Nephron progenitor cell (in vitro differentiated cells): Measurements from ENCODE around the gene PRR23E.

Experiments used
- DNase-seq: peaks from one replicate; pipeline ENCODE4 v3.0.0; 2021
- H3K27ac Mint-ChIP-seq: 2 replicates; pipeline ENCODE4 v1.8.0; 2021; ENCODE audit warnings: mild to moderate bottlenecking, moderate library complexity, mixed read lengths
- H3K27me3 Mint-ChIP-seq: 2 replicates; pipeline ENCODE4 v1.8.0; 2021; ENCODE audit warnings: mild to moderate bottlenecking, low read depth, mixed read lengths; ENCODE audit not compliant: poor library complexity
- H3K36me3 Mint-ChIP-seq: 2 replicates; pipeline ENCODE4 v1.8.0; 2021; ENCODE audit warnings: low read depth, mixed read lengths
- H3K4me1 Mint-ChIP-seq: 2 replicates; pipeline ENCODE4 v1.8.0; 2021; ENCODE audit warnings: mixed read lengths
- H3K4me3 Mint-ChIP-seq: 2 replicates; pipeline ENCODE4 v1.8.0; 2021; ENCODE audit warnings: mild to moderate bottlenecking, moderate library complexity, mixed read lengths
- H3K9me3 Mint-ChIP-seq: 2 replicates; pipeline ENCODE4 v1.8.0; 2021; ENCODE audit warnings: mild to moderate bottlenecking, moderate library complexity, mixed read lengths
- CTCF ChIP-seq: fragments of 200-600 bp; sonication (generic); IDR thresholded peaks from 2 replicates; pipeline ENCODE4 v1.5.0; 2021; ENCODE audit warnings: antibody characterized with exemption

The PRR23E gene

GRCh38 chr3:127193341-127193740, 410 bp downstream of the PRR23E start:
- Mint-ChIP-seq H3K36me3 (no peaks in the 10 kb centered on the region), H3K4me3 (no peak overlapping the region), H3K27ac (peak overlapping the region; percentile 39), H3K4me1 (no peaks in the 10 kb centered on the region), H3K9me3 (peaks cover 16% of the 10 kb centered on the region), H3K27me3 (peaks cover 18% of the 10 kb centered on the region)
- DNase-seq: no peak
- no peak for TF ChIP-seq CTCF

GRCh38 chr3:127193775-127194174, 844 bp downstream of the PRR23E start:
- Mint-ChIP-seq H3K9me3 (peaks cover 16% of the 10 kb centered on the region), H3K4me3 (no peak overlapping the region), H3K36me3 (no peaks in the 10 kb centered on the region), H3K27ac (no peak overlapping the region), H3K27me3 (peaks cover 18% of the 10 kb centered on the region), H3K4me1 (no peaks in the 10 kb centered on the region)
- no peak for TF ChIP-seq CTCF
- no peak for DNase-seq

GRCh38 chr3:127194601-127195187, 1.8 kb downstream of the PRR23E start:
- Mint-ChIP-seq H3K4me1 (no peaks in the 10 kb centered on the region), H3K9me3 (peaks cover 16% of the 10 kb centered on the region), H3K36me3 (no peaks in the 10 kb centered on the region), H3K4me3 (no peak overlapping the region), H3K27me3 (peaks cover 19% of the 10 kb centered on the region), H3K27ac (no peak overlapping the region)
- no peak for DNase-seq
- no peak for TF ChIP-seq CTCF

- H3K4me1 Mint-ChIP-seq: no peaks in the 10 kb centered on the region
- no peaks in the 10 kb centered on the region for H3K36me3 Mint-ChIP-seq
- H3K27ac Mint-ChIP-seq: no peak overlapping the region
- H3K4me3 Mint-ChIP-seq: no peak overlapping the region
- peaks cover 22% of the 10 kb centered on the region for H3K27me3 Mint-ChIP-seq
- peaks cover 16% of the 10 kb centered on the region for H3K9me3 Mint-ChIP-seq
- DNase-seq: no peak
- TF ChIP-seq CTCF: no peak
These were observed 2.5 kb downstream of the PRR23E start for GRCh38 chr3:127195417-127195816.

- Mint-ChIP-seq H3K36me3 (no peaks in the 10 kb centered on the region), H3K27ac (no peak overlapping the region), H3K9me3 (peaks cover 11% of the 10 kb centered on the region), H3K4me3 (no peak overlapping the region), H3K27me3 (peaks cover 22% of the 10 kb centered on the region), H3K4me1 (no peaks in the 10 kb centered on the region)
- no peak for DNase-seq
- TF ChIP-seq CTCF: no peak
These were observed 3.1 kb downstream of the PRR23E start for GRCh38 chr3:127196002-127196401.
